WI38 (cell line): Measurements from ENCODE around the gene TNNT3.

Experiments used
- H3K4me3 ChIP-seq: 2 replicates; pipeline ENCODE4 v1.5.1; 2011; ENCODE audit warnings: low read depth, mild to moderate bottlenecking, control low read depth, low read length
- CTCF ChIP-seq: IDR thresholded peaks from 2 replicates; pipeline ENCODE4 v1.5.1; 2012; ENCODE audit warnings: low read depth, mild to moderate bottlenecking, control low read depth, low read length

The TNNT3 gene

GRCh38 chr11:1924646-1925372 is 5.3 kb downstream of the TNNT3 start:
- TF ChIP-seq CTCF: no peak
- no peak overlapping the region for H3K4me3 ChIP-seq

- TF ChIP-seq CTCF: no peak
- no peak overlapping the region for H3K4me3 ChIP-seq
Observed at GRCh38 chr11:1925373-1926155, 6.1 kb downstream of the TNNT3 start.

- no peak overlapping the region for H3K4me3 ChIP-seq
- TF ChIP-seq CTCF: no peak
Observed at GRCh38 chr11:1926156-1927025, 6.9 kb downstream of the TNNT3 start.

- H3K4me3 ChIP-seq: no peak overlapping the region
- no peak for TF ChIP-seq CTCF
Observed at GRCh38 chr11:1927026-1927847, 7.7 kb downstream of the TNNT3 start.

- no peak overlapping the region for H3K4me3 ChIP-seq
- TF ChIP-seq CTCF: no peak
Observed at GRCh38 chr11:1927848-1928469, 8.5 kb downstream of the TNNT3 start.

GRCh38 chr11:1928470-1928890 is 9.0 kb downstream of the TNNT3 start:
- no peak overlapping the region for H3K4me3 ChIP-seq
- no peak for TF ChIP-seq CTCF
